CD4-positive, alpha-beta T cell treated with Interleukin-4 for 1 hour (primary cell): Measurements from ENCODE around the gene MRS2.
"Not testable (repeated sequence)": the region's sequence is repeated elsewhere in the genome, so short reads cannot be mapped to it uniquely, and the experiment has no call there.

Source experiments
- DNase-seq, 2 donors: peaks; one replicate each; pipeline ENCODE4 v3.0.0-alpha.2; 2020 to 2022

The MRS2 gene

GRCh38 chr6:24402697-24403500 is at the start of gene MRS2:
TSS of gene MRS2 (plus strand) at chr6:24402936. CDS start at chr6:24403047, 111 bp downstream.
- peak; percentile 84 to 86 for DNase-seq

GRCh38 chr6:24353861-24354260 is 48.9 kb upstream of the MRS2 start:
- DNase-seq = no peak

- DNase-seq = no peak
These were observed 47.3 kb upstream of the MRS2 start for GRCh38 chr6:24355393-24355792.

GRCh38 chr6:24356310-24356973 is 46.3 kb upstream of the MRS2 start:
- DNase-seq = no peak

- peak; percentile 33 to 51 for DNase-seq
These were observed 45.2 kb upstream of the MRS2 start, which contains the start of gene DCDC2 for GRCh38 chr6:24357336-24358218. TSS of gene DCDC2 (minus strand) at chr6:24358059. CDS start at chr6:24357750, 309 bp downstream.

- no peak for DNase-seq
These were observed 44.4 kb upstream of the MRS2 start for GRCh38 chr6:24358219-24358821.

- DNase-seq = peak; percentile 80 to 84
These were observed 42.9 kb upstream of the MRS2 start for GRCh38 chr6:24359640-24360454.

GRCh38 chr6:24362363-24362762 is 40.4 kb upstream of the MRS2 start:
- DNase-seq = not testable (repeated sequence)

GRCh38 chr6:24365103-24365633 is 37.6 kb upstream of the MRS2 start:
- not testable (repeated sequence) for DNase-seq

GRCh38 chr6:24374612-24375011 is 28.1 kb upstream of the MRS2 start:
- no peak for DNase-seq

- DNase-seq = no peak
These were observed 25.9 kb upstream of the MRS2 start for GRCh38 chr6:24376871-24377270.

- no peak for DNase-seq
These were observed 24.2 kb upstream of the MRS2 start for GRCh38 chr6:24378473-24379097.

- no peak for DNase-seq
These were observed 21.1 kb upstream of the MRS2 start for GRCh38 chr6:24381476-24382219.

- DNase-seq = no peak
These were observed 20.6 kb upstream of the MRS2 start for GRCh38 chr6:24382220-24382540.

- not testable (repeated sequence) for DNase-seq
These were observed 19.7 kb upstream of the MRS2 start for GRCh38 chr6:24382891-24383494.

GRCh38 chr6:24384369-24385130 is 18.2 kb upstream of the MRS2 start:
- DNase-seq = not testable (repeated sequence)

- DNase-seq = no peak
These were observed 17.0 kb upstream of the MRS2 start for GRCh38 chr6:24385536-24386269.

GRCh38 chr6:24387818-24388217 is 14.9 kb upstream of the MRS2 start:
- DNase-seq = no peak
